ENCODE measurements around the gene EIF4ENIF1.
"Not testable (repeated sequence)": the region's sequence is repeated elsewhere in the genome, so short reads cannot be mapped to it uniquely, and the experiment has no call there.

EIF4ENIF1 gene

DNA sequence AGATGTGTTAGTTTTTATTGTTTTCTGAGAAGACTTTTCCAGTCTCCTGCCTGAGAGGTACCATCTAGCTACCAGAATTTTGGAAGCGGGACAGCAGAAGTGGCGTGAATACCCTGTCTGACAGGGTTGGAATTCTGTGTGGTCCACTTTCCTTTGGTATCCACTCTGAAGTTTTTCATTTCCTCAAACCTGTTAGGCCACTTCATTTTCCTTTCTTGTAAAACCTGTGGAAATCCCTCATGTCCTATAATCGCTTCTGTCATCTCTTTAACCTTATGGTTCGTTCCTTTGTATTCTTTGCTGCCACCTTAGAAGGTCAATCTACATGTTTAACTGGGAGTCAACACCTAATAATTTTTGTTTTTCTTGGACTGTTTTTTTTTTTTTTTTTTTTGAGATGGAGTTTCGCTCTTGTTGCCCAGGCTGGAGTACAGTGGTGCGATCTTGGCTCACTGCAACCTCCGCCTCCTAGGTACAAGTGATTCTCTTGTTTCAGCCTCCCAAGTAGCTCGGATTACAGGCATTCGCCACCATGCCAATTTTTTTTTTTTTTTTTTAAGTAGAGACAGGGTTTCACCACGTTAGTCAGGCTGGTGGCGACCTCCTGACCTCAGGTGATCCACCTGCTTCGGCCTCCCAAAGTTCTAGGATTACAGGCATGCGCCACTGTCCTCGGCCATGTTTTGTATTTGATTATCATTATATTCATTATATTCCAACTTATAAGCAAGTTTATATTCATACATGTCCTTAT is 13.7 kb upstream of the EIF4ENIF1 start:
- DNase-seq (no peak), ATAC-seq (no peak)
- peak overlapping the region in 1 of 2 donors; percentile 29 for H3K4me3 Mint-ChIP-seq
- peaks cover 0 to 7% of the 10 kb centered on the region in 2 donors for H3K9me3 Mint-ChIP-seq
- no peaks in the 10 kb centered on the region for H3K27me3 Mint-ChIP-seq
- H3K4me1 Mint-ChIP-seq: peaks cover 87% of the 10 kb centered on the region
- peak overlapping the region; percentile 64 to 92 for H3K27ac Mint-ChIP-seq

DNA sequence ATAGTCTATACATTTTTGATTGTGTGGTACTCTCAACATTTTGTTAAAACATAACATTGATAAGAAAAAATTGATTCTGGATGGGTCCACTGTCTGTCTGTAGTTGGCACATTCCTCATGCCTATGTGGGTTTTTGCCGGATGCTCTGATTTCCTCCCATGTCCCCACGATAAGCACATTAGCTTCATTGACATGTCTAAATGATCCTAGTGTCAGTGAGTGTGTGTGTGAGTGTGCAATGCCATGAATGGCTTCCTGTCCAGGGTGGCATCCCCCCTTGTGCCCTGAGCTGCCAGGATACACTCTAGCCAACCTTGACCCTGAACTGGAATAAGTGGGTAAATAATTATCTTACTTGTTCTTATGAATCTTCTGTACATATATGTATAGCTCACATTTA is 12.1 kb upstream of the EIF4ENIF1 start:
- Mint-ChIP-seq H3K27me3 (no peaks in the 10 kb centered on the region), H3K27ac (peak overlapping the region in 1 of 2 donors; percentile 67), H3K9me3 (no peaks in the 10 kb centered on the region), H3K4me3 (peak overlapping the region; percentile 65 to 72), H3K4me1 (peaks cover 86% of the 10 kb centered on the region)
- ATAC-seq: no peak
- DNase-seq: no peak

DNA sequence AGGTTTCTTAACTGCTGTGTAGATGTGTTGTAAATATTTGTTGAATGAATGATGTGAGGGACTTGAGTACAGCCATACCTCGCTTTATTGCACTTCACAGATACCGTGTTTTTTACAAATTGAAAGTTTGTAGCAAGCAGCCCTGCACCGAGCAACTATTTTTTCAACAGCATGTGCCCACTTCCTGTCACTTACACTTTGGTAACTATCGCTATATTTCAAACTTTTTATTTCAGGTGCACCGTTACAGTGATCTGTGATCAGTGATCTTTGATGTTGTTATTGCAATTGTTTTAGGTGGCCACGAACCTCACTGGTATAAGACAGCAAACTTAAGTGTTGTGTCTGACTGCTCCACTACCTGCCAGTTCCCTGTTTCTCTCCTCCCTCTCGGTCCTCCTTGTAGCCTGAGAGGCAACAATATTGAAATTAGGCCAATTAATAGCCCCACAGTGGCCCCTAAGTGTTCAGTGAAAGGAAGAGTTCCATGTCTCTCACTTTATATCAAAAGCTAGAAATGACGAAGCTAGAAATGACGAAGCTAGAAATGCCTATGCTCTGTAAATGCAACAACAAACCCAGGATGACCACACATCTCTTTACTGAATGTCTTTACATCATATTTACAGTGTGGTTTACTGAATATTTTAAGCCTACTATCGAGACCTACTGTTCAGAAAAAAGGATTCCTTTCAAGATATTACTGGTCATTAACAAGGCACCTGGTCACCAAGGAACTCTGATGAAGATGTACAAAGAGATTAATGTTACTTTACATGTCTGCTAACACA is 7.7 kb upstream of the EIF4ENIF1 start:
- no peaks in the 10 kb centered on the region for H3K27me3 Mint-ChIP-seq
- no peaks in the 10 kb centered on the region for H3K9me3 Mint-ChIP-seq
- peak overlapping the region; percentile 96 to 98 for H3K4me3 Mint-ChIP-seq
- H3K27ac Mint-ChIP-seq: peak overlapping the region; percentile 91 to 98
- DNase-seq (no peak), ATAC-seq (no peak)
- H3K4me1 Mint-ChIP-seq: peaks cover 57% of the 10 kb centered on the region

DNA sequence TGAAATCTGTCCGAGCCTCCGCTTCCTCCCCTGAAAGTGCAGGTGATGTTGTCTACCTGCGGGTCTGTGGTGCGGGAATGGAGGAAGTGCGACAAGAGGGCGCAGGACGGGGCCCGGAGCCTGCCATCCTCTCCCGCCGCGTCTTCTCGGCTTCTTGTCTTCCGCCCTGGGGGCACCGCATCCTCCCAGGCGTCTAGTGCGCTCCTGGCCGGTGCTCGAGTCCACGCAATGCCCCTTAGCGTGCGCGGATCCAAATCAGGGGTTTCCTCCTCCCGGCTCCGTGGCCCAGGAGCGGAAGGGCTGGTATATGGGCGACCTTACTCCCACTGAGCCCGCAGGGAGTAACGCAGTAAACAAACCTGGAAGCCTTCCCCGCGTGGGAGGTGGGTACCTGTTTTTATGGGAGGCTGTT is 7.1 kb upstream of the EIF4ENIF1 start:
- Mint-ChIP-seq H3K4me3 (peak overlapping the region; percentile 96 to 98), H3K27me3 (no peaks in the 10 kb centered on the region), H3K4me1 (peaks cover 57% of the 10 kb centered on the region), H3K9me3 (no peaks in the 10 kb centered on the region), H3K27ac (peak overlapping the region; percentile 91 to 98)
- DNase-seq (peak in 1 of 2 donors; percentile 50), ATAC-seq (peak; percentile 44)

DNA sequence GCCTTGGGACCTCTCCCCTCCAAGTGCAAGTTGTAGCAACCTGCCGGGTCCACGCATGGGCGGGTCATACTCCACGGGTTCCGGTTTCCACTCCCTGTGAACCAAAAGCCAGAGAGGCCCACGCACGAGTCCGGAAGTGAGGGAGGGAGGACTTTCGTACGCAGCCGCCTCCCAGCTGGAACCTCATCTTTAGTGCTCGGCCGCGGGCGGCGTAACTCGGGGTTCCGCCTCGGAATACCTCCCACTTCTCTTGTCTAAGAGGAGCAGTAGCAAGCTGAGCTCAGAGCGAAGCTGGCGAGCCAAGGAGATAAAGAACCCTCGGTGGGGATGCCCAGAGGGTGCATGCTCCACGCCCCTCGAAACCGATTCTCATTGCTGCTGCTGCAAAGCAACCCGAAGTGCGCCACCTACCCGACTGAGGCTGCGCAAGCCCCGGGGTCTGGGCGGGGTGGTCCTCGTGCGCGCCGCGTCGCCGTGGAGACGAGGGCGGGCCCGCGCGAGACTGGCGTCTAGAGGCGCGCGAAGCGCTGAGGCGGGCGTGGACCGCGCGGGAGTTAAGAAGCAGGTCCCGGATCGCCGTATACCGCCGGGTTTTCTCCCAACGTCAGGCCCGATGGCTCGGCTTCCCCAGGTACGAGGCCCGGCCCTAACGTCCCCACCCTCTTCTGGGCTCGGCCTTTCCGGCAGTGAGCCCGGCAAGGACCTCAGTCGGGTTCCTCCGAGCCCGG is 6.5 kb upstream of the EIF4ENIF1 start, which contains the start of gene SFI1:
TSS of gene SFI1 (plus strand) at position 530 of the 728 bp plus-strand sequence. CDS start 11,749 bp downstream, outside the sequence.
- Mint-ChIP-seq H3K4me1 (peaks cover 57% of the 10 kb centered on the region), H3K27ac (peak within 1 kb of the TSS; percentile 91 to 98), H3K27me3 (no peaks in the 10 kb centered on the region), H3K9me3 (no peaks in the 10 kb centered on the region), H3K4me3 (peak within 1 kb of the TSS; percentile 96 to 98)
- DNase-seq (peak; percentile 96), ATAC-seq (peak; percentile 93)

DNA sequence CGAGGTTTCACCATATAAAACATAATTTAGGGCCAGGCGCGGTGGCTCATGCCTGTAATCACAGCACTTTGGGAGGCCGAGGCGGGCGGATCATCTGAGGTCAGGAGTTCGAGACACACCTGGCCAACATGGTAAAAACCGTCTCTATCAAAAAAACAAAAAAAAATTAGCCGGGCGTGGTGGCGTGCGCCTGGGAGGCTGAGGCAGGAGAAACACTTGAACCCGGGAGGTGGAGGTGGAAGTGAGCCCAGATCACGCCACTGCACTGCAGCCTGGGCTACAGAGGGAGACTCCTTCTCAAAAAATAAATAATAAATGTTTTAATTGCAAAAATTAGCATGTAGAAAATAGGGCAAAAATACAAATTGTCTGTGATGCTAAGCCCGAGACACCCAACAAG is 5.7 kb upstream of the EIF4ENIF1 start:
- H3K4me1 Mint-ChIP-seq: peaks cover 52% of the 10 kb centered on the region
- H3K4me3 Mint-ChIP-seq: peak overlapping the region; percentile 96 to 98
- no peak overlapping the region for H3K27ac Mint-ChIP-seq
- ATAC-seq: no peak
- DNase-seq: no peak
- H3K9me3 Mint-ChIP-seq: no peaks in the 10 kb centered on the region
- no peaks in the 10 kb centered on the region for H3K27me3 Mint-ChIP-seq

DNA sequence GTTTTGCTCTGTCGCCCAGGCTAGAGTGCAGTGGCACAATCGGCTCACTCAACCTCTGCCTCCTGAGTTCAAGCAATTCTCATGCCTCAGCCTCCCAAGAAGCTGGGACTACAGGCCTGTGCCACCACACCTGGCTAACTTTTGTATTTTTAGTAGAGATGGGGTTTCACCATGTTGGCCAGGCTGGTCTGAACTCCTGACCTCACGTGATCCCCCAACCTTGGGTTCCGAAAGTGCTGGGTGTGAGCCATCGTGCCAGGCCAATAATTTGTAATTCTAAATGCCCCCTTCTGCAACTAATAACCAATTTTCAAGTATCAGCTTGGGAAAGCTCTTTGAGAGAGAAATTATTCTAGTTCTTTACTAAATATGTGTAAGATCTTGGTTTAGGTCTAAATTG is 3.7 kb upstream of the EIF4ENIF1 start:
- not testable (repeated sequence) for H3K9me3 Mint-ChIP-seq, H3K4me3 Mint-ChIP-seq, H3K27me3 Mint-ChIP-seq, DNase-seq, ATAC-seq, H3K27ac Mint-ChIP-seq
- H3K4me1 Mint-ChIP-seq: peaks cover 44% of the 10 kb centered on the region

DNA sequence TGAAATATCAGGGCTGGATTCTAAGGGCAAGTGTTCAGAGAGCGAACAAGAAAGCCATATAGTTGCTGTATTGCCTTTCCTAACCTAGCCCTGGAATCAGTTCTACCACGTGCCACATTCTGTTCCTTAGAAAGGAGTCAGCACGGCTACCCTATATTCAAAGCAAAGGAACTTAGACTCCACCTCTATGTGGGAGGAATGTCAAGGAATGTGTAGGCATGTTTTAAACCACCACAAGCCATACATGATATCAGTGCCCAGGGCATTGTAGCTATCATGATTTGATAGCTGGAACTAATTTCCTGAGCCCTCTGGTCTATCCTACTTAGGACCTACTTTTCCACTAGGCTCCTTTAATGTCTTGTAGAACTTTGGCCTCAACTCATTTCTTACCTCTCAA is 2.5 kb upstream of the EIF4ENIF1 start:
- no peaks in the 10 kb centered on the region for H3K9me3 Mint-ChIP-seq
- no peak overlapping the region for H3K27ac Mint-ChIP-seq
- DNase-seq: no peak
- peaks cover 40% of the 10 kb centered on the region for H3K4me1 Mint-ChIP-seq
- peak overlapping the region; percentile 39 to 93 for H3K4me3 Mint-ChIP-seq
- no peak for ATAC-seq
- H3K27me3 Mint-ChIP-seq: no peaks in the 10 kb centered on the region

DNA sequence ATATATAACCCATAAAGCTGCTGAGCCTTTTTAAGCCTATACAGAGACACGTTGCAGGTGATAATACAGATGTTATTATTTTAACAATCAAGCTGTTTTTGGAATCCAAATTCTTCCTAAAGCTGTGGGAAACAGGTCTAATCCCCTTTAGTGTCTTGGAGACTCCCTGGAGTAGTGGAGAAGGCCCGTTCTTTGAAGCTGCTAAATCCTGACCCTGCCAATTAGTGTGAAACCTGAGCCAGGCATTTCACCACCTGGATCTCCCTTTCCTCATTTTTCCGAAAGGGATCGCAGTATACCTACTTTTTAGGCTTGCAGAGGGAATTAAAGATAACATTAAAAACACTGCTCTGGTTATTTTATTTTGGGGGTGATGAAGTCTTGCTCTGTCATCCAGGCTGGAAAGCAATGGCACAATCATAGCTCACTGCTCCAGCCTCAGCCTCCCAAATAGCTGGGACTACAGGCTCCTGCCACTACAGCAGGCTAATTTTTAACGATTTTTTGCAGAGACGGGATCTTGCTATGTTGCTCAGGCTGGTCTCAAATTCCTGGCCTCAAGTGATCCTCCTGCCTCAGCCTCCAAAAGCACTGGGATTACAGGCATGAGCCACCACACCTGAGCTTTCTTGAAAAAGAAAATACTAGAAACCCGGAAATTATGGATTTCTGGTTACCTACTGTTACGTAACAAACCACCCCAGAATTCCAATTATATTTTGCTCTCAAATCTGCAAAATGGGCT is 1.7 kb upstream of the EIF4ENIF1 start:
- DNase-seq (no peak), ATAC-seq (no peak)
- Mint-ChIP-seq H3K4me1 (peaks cover 44% of the 10 kb centered on the region), H3K9me3 (no peaks in the 10 kb centered on the region), H3K27ac (peak overlapping the region in 1 of 2 donors; percentile 95), H3K4me3 (peak overlapping the region; percentile 93 to 96), H3K27me3 (no peaks in the 10 kb centered on the region)

DNA sequence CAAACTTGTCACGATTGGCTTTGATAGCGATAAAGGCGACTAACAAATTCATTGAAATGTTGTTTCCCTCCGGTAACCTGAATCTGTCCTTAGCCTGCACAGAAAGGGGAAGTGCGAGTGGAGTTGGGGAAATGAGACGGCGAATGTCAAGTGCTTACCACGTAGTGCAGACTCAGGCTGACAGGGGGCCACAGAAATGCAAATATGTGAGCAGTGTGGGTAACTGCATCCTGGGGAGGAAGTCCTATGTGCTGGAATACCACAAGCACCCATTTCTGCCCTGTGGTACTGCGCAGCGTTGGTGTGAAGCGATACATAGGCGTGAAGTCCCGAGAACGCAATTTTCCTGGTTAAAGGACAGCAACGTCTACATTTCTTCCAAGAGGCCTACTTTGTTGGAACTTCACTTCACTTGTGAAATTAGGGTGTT is 869 bp upstream of the EIF4ENIF1 start:
- H3K27me3 Mint-ChIP-seq: no peaks in the 10 kb centered on the region
- no peaks in the 10 kb centered on the region for H3K9me3 Mint-ChIP-seq
- ATAC-seq (peak; percentile 74), DNase-seq (peak; percentile 33 to 65)
- peaks cover 47% of the 10 kb centered on the region for H3K4me1 Mint-ChIP-seq
- peak overlapping the region; percentile 95 to 97 for H3K27ac Mint-ChIP-seq
- H3K4me3 Mint-ChIP-seq: peak overlapping the region; percentile 93 to 96

DNA sequence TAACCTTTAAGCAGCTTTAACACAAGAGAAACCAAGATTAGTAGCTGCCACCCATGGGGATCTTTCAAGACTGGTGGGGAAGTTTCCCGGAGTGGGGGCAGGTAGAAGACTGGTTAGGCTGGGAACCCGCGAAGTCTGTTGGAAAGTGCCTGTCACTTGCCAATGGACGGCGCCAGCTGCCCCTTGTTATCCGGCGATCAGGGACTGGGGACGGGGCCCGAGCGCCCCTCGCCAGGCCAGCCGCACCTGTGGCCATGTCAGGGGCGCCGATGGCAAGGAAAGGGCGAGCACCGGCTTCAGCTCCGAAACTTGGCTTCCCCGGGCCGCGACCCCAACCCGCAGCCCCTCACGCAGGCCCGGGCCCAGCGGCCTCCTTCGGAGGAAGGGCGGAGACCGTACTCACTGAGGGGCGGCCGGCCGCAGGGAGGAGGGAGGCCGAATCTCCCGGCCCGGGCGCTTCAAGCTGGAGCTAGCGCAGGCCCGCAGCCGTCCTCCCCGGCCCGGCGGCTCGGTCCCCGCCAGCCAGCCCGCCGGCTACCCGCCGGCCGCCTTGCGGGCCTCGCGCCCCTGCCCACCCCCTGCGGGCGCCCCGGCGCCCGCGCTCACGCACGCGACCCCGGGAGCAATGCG is 539 bp downstream of the EIF4ENIF1 start:
- ATAC-seq (peak; percentile 52), DNase-seq (peak; percentile 38 to 49)
- H3K27ac Mint-ChIP-seq: peak overlapping the region; percentile 84 to 93
- peak overlapping the region; percentile 81 to 93 for H3K4me3 Mint-ChIP-seq
- no peaks in the 10 kb centered on the region for H3K9me3 Mint-ChIP-seq
- H3K27me3 Mint-ChIP-seq: no peaks in the 10 kb centered on the region
- H3K4me1 Mint-ChIP-seq: peaks cover 55% of the 10 kb centered on the region

DNA sequence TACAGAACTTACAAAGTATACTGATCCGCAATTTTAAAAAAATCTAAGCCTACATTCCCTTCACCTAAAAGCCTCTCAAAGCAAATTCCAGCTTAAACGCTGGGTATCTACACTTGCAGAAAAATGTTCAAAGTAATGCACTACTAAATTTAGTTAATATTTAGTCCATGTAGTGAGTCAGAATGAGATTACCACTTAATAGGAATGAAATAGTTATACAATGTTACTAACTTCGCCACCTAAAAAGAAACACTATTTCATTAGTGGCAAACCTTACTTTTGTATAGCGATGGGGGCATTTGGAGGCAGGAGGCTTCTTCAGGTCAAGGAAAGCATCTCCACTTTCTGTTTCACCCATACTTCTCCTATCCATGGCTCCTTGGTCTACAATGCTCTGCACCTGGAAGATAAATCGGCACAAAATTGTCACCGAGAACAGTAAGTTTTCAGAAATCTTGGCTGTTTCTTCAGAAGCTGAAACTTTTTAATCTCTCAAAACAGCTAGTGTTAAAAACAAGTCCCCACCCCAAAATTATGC is 1.2 kb downstream of the EIF4ENIF1 start:
- no peaks in the 10 kb centered on the region for H3K27me3 Mint-ChIP-seq
- ATAC-seq: no peak
- peak overlapping the region; percentile 81 to 89 for H3K4me3 Mint-ChIP-seq
- H3K4me1 Mint-ChIP-seq: peaks cover 56% of the 10 kb centered on the region
- no peak for DNase-seq
- no peaks in the 10 kb centered on the region for H3K9me3 Mint-ChIP-seq
- H3K27ac Mint-ChIP-seq: peak overlapping the region; percentile 84 to 93

DNA sequence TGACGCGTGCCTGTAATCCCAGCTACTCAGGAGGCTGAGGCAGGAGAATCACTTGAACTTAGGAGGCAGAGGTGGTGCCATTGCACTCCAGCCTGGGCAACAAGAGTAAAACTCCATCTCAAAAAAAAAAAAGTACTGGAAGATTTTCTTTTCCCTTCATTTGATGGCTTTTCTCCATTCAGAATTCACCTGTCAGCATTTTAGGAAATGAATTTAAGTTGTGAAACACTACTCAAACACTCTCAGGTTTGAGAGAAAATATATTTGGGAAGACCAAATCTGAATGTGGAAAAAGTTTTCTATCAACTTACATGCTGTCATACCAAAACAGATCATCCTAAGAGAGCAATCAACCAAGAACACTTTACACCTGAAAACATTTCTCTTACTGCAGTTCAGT is 2.7 kb downstream of the EIF4ENIF1 start:
- DNase-seq (no peak), ATAC-seq (no peak)
- Mint-ChIP-seq H3K9me3 (no peaks in the 10 kb centered on the region), H3K27ac (peak overlapping the region in 1 of 2 donors; percentile 78), H3K4me3 (peak overlapping the region in 1 of 2 donors; percentile 66), H3K27me3 (no peaks in the 10 kb centered on the region), H3K4me1 (peaks cover 52% of the 10 kb centered on the region)

DNA sequence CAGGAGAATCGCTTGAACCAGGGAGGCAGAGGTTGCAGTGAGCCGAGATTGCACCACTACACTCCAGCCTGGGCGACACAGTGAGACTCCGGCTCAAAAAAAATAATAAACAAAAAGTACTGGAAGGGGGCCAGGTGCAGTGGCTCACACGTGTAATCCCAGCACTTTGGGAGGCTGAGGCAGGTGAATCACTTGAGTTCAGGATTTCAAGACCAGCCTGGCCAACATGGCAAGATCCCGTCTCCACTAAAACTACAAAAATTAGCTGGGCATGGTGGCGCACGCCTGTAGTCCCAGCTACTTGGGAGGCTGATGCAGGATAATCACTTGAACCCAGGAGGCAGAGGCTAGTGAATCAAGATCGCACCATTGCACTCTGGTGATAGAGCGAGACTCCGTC is 3.3 kb downstream of the EIF4ENIF1 start:
- H3K9me3 Mint-ChIP-seq, H3K27ac Mint-ChIP-seq, H3K4me3 Mint-ChIP-seq, DNase-seq, ATAC-seq, H3K27me3 Mint-ChIP-seq: not testable (repeated sequence)
- H3K4me1 Mint-ChIP-seq: peaks cover 46% of the 10 kb centered on the region

All from stimulated activated naive CD8-positive, alpha-beta T cell treated with anti-CD3 and anti-CD28 coated beads, Interleukin-15, amount 100 ng/mL, for 72 hours (primary cell).